ENCODE results near the gene MAST4.

The MAST4 gene

DNA sequence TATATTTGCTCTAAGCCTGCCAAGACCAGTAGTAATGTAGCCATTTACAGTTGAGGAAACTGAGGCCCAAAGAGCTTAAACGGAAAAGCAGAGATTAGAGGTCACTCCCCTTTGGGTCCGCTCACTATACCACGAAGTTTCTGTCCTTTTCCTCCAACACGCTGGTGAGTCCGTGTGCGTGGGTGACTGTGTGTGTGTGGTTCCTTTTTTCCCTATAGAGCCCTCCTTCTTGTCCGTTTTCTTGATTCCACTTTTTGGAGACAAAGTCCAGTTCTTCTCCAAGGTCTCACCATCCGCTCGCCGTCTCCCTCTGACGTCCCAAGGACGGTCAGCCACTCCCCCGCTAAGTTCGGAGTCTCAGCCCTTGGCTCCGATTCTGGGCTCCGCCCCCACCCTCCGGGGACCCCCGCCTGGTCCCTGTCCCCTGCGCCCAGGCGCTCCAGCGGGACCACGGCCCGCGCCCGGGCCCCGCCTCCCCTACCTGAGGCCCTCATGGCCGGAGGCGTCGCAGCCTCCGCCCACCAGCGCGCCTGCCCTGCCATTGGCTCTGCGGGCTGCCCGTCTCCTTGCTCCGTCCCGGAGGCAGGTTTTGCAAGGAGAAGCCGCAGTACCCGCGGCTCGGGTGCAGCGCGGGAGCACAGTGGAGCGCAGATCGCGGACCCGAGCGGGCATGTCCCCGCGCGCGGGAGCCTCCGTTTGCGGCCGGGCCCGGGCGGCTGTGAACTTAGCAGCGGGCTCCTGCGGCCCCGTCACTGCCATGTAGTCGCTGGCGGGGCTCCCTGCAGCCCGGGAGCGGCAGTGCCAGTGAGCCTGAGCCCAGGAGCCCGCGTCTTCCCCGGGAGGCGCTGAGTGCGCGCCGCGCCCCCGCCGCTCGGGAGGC is at the start of gene MAST4:
Gene MAST4 (plus strand): TSS at position 638 of the 880 bp plus-strand sequence. CDS start 263 bp downstream, outside the sequence.
- Histone ChIP-seq H3K9ac (peak within 1 kb of the TSS; percentile 53 to 79 (median 71); a peak in 21 of 22 replicates), H4K20me1 (peaks cover 0 to 11% (median 0%) of the 10 kb centered on the region in 11 experiments; a peak in 3 of 22 replicates), H3K36me3 (no peaks in the 10 kb centered on the region), H3K4me2 (peak within 1 kb of the TSS; percentile 90 to 100 (median 99)), H3K27me3 (peaks cover 60 to 79% (median 74%) of the 10 kb centered on the region in 11 experiments), H3K4me3 (peak within 1 kb of the TSS; percentile 71 to 78 (median 76)), H3K27ac (0 out of 22 replicates have a peak within 1 kb of the TSS, but pooled peaks of 4 of the 11 experiments have one; percentile 5 to 10 (median 8)), H3K4me1 (peaks cover 0 to 34% (median 15%) of the 10 kb centered on the region in 10 experiments; a peak in 15 of 20 replicates), H3K9me3 (replicated peaks in 1 of 11) (no peaks in the 10 kb centered on the region)
- TF ChIP-seq Cebpa-rat (IDR thresholded peaks at IDR 0.05) = no peak

DNA sequence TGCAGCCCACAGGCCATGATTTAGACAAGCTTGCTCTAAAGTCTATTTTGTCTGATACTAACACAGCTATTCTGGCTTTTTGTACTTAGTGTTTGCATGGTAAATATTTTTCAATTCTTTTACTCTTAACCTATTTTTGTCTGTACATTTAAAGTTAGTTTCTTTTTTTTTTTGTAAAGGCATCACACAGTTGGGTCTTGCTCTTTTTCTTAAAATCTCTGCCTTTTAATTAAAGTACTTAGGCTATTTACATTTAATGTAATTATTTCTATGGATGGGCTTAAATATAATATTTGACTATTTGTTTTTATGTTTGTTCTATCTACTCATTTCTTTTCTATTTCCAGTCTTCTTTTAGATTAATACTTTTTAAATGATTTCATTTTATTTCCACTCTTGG is 49.7 kb upstream of the MAST4 start:
- H3K9me3 ChIP-seq (replicated peaks in 1 of 11) = peaks cover 20 to 39% (median 28%) of the 10 kb centered on the region in 11 experiments; a peak in 21 of 22 replicates
- no peak overlapping the region for H3K4me2 ChIP-seq
- H3K4me1 ChIP-seq = peaks cover 0 to 3% (median 0%) of the 10 kb centered on the region in 10 experiments; a peak in 1 of 20 replicates
- no peak overlapping the region for H3K27ac ChIP-seq
- no peaks in the 10 kb centered on the region for H4K20me1 ChIP-seq
- H3K9ac ChIP-seq = no peak overlapping the region
- no peaks in the 10 kb centered on the region for H3K36me3 ChIP-seq
- no peak for TF ChIP-seq Cebpa-rat (IDR thresholded peaks at IDR 0.05)
- no peaks in the 10 kb centered on the region for H3K27me3 ChIP-seq
- no peak overlapping the region for H3K4me3 ChIP-seq

DNA sequence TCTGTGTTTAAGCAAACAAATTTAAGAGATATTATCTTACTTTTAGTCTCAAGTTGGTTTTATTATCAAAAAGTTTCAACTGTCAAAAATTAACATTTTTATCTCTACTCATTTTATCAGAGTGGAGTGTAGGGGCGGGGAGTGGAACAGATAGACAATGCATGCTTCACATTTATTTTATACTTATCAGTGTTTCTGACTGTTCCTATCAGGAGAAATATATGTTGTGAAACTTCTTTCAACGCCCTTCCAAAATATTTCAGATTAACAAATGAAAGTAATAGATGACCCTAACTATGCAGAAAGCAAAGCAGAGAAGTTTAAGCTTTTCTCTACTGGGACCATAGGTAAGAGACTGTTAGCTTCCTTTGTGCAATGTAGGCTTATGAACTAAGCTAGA is 44.9 kb upstream of the MAST4 start:
- H3K4me1 ChIP-seq = peaks cover 9 to 38% (median 13%) of the 10 kb centered on the region in 10 experiments; a peak in 18 of 20 replicates
- no peak overlapping the region for H3K9ac ChIP-seq
- H4K20me1 ChIP-seq = no peaks in the 10 kb centered on the region
- no peak overlapping the region for H3K4me3 ChIP-seq
- no peaks in the 10 kb centered on the region for H3K27me3 ChIP-seq
- H3K4me2 ChIP-seq = peak overlapping the region in 1 of 11 experiments; percentile 54; a peak in 1 of 22 replicates
- TF ChIP-seq Cebpa-rat (IDR thresholded peaks at IDR 0.05) = no peak
- peaks cover 24 to 42% (median 33%) of the 10 kb centered on the region in 11 experiments for H3K9me3 ChIP-seq (replicated peaks in 1 of 11)
- H3K27ac ChIP-seq = no peak overlapping the region
- no peaks in the 10 kb centered on the region for H3K36me3 ChIP-seq

DNA sequence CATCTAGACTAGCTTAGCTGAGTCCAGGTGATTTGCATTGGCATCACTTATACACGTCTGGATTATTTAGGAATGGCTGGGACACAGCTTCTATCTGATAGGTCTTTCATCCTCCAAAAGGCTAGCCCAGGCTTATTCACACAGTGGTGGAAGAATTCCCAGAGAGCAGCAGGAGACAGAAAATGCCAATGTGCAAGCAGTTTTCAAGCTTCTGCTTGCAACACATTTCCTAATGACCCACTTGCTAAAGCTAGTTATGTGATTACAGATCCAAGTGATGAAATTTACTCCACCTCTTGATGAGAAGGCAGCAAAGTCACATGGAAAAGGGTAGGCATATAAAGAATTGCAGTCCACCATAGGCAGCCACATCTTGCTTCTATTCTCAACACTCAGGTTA is 44.2 kb upstream of the MAST4 start:
- Histone ChIP-seq H3K4me1 (peaks cover 9 to 38% (median 13%) of the 10 kb centered on the region in 10 experiments; a peak in 18 of 20 replicates), H3K9ac (no peak overlapping the region), H3K27me3 (no peaks in the 10 kb centered on the region), H4K20me1 (no peaks in the 10 kb centered on the region), H3K9me3 (replicated peaks in 1 of 11) (peaks cover 21 to 41% (median 28%) of the 10 kb centered on the region in 11 experiments), H3K27ac (no peak overlapping the region), H3K4me3 (no peak overlapping the region), H3K36me3 (no peaks in the 10 kb centered on the region), H3K4me2 (peak overlapping the region in 2 of 11 experiments; percentile 5 to 54; a peak in 3 of 22 replicates)
- no peak for TF ChIP-seq Cebpa-rat (IDR thresholded peaks at IDR 0.05)

DNA sequence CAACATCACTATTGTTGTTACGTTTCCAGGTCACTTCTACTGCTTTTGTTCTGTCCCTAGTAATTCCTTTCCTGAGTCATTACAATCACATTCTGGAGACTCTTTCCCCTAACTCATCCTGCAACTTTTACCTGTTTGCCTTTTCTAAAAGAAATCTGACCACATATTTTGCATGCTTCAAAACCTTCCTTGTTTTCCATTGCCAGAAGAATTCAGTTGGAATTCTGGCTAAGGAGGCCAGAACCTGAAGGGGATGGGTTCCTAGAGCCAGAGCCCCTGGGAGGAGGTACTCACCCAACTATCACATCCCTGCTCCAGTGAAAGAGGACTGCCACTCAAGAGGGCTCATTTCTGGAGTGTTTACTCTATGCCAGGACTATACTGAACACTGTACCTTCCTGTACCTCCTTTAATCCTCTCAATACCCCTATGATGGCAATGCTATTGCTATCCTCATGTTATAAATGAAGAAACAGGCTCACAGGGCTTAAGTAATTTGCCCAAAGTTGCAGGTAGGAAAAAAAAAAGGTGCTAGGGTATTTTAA is 42.8 kb upstream of the MAST4 start:
- Histone ChIP-seq H3K9me3 (replicated peaks in 1 of 11) (peaks cover 14 to 31% (median 21%) of the 10 kb centered on the region in 11 experiments; a peak in 21 of 22 replicates), H3K36me3 (no peaks in the 10 kb centered on the region), H3K4me2 (peak overlapping the region in 9 of 11 experiments; percentile 11 to 66 (median 37); a peak in 14 of 22 replicates), H3K27me3 (no peaks in the 10 kb centered on the region), H3K4me3 (no peak overlapping the region), H4K20me1 (no peaks in the 10 kb centered on the region), H3K9ac (no peak overlapping the region), H3K4me1 (peaks cover 9 to 38% (median 13%) of the 10 kb centered on the region in 10 experiments; a peak in 18 of 20 replicates), H3K27ac (peak overlapping the region in 2 of 11 experiments; percentile 45 to 56; a peak in 3 of 22 replicates)
- TF ChIP-seq Cebpa-rat (IDR thresholded peaks at IDR 0.05) = no peak

DNA sequence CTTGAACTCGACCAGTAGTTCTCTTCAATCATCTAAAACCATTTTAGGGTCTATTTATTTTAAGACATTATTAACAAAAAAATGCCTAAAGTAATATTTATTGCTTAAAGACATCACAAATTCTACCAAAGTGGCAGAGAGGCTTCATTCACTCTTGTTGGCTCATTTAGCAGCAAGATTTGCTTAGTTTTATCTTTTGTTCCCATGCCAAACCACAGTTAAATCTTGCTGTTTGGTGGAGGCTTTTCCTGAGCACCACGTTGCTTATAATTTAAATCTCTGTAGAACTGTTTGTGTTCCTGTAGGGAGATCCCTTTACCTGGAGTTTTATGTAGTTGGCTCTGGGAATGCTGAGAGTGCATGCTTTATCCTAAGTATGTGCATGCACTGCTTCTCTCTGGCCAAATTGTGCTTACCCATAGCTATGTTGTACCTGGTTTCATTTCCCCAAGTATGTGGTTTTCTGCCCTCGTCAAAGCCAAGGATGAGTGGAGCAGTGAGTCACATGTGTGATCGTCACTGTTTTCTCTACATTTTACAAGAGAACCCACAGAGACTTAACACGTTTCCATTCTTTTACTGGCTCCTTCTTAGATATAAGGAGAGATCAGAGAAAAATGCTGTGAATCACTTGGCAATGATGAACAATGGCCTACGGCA is 42.1 kb upstream of the MAST4 start:
- Histone ChIP-seq H3K27me3 (no peaks in the 10 kb centered on the region), H3K9me3 (replicated peaks in 1 of 11) (peaks cover 10 to 25% (median 15%) of the 10 kb centered on the region in 11 experiments; a peak in 19 of 22 replicates), H4K20me1 (no peaks in the 10 kb centered on the region), H3K4me2 (peak overlapping the region; percentile 4 to 66 (median 37); a peak in 19 of 22 replicates), H3K4me1 (peaks cover 9 to 44% (median 14%) of the 10 kb centered on the region in 10 experiments; a peak in 18 of 20 replicates), H3K27ac (peak overlapping the region in 4 of 11 experiments; percentile 19 to 71 (median 51); a peak in 5 of 22 replicates), H3K36me3 (no peaks in the 10 kb centered on the region), H3K4me3 (no peak overlapping the region), H3K9ac (peak overlapping the region in 2 of 11 experiments; percentile 22 to 62; a peak in 1 of 22 replicates)
- no peak for TF ChIP-seq Cebpa-rat (IDR thresholded peaks at IDR 0.05)

DNA sequence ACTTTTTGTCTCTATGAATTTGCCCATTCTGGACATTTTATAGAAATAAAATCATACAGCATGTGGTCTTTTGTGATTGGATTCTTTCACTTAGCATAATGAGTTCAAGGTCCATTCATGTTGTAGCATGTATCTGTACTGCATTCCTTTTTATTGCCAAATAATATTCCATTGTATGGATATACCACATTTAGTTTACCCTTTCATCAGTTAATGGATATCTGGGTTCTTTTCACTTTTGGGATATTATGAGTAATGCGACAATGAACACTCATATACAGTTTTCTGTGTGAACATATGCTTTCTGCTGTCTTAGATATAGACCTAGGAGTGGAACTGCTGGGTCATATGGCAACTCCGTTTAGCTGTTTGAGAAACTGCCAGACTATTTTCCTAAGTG is 41.3 kb upstream of the MAST4 start:
- peaks cover 9 to 44% (median 14%) of the 10 kb centered on the region in 10 experiments; a peak in 18 of 20 replicates for H3K4me1 ChIP-seq
- TF ChIP-seq Cebpa-rat (IDR thresholded peaks at IDR 0.05) = no peak
- H3K36me3 ChIP-seq = no peaks in the 10 kb centered on the region
- H3K9ac ChIP-seq = peak overlapping the region in 1 of 11 experiments; percentile 62; a peak in 1 of 22 replicates
- no peaks in the 10 kb centered on the region for H3K27me3 ChIP-seq
- H3K27ac ChIP-seq = peak overlapping the region in 3 of 11 experiments; percentile 46 to 71 (median 56); a peak in 5 of 22 replicates
- H3K4me3 ChIP-seq = no peak overlapping the region; a peak in 1 of 20 replicates
- H3K4me2 ChIP-seq = peak overlapping the region in 5 of 11 experiments; percentile 36 to 66 (median 51); a peak in 7 of 22 replicates
- H3K9me3 ChIP-seq (replicated peaks in 1 of 11) = peaks cover 6 to 17% (median 9%) of the 10 kb centered on the region in 11 experiments; a peak in 18 of 22 replicates
- H4K20me1 ChIP-seq = no peaks in the 10 kb centered on the region

DNA sequence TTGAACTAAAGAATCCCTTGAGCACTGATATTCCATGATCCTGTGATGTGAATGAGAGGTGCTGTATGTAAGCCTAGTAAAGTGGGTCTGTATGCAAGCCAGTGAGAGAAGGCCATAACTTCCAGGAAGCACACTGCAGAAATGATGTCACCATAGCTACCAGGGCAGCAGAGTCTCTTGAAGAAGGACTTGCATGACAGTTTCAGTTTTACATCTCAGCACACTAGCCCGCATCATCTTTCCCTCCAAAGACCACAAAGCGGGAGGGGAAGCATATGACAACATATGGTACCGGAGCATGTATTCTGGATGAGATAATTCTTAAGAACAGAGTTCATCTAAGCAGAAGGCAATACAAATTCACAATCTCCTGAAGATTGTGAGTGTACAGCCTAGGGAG is 37.6 kb upstream of the MAST4 start:
- Histone ChIP-seq H3K4me2 (peak overlapping the region in 2 of 11 experiments; percentile 20; a peak in 3 of 22 replicates), H3K4me1 (peaks cover 9 to 22% (median 12%) of the 10 kb centered on the region in 10 experiments; a peak in 18 of 20 replicates), H3K9ac (no peak overlapping the region), H3K4me3 (no peak overlapping the region), H3K36me3 (no peaks in the 10 kb centered on the region), H3K27ac (no peak overlapping the region), H3K27me3 (no peaks in the 10 kb centered on the region), H3K9me3 (replicated peaks in 1 of 11) (peaks cover 6 to 17% (median 9%) of the 10 kb centered on the region in 11 experiments; a peak in 18 of 22 replicates), H4K20me1 (no peaks in the 10 kb centered on the region)
- no peak for TF ChIP-seq Cebpa-rat (IDR thresholded peaks at IDR 0.05)

Measured in BLaER1 treated with 17β-estradiol and CSF1 and Interleukin-3, amounts not matched to agents 10 nM and 100 nM (cell line).